HepG2 (cell line): ENCODE measurements around the gene SCP2. TPM values are rescaled to one million over a fixed set of nuclear protein-coding genes. Genes with fewer than 3 reads are reported as not detected.

Experiments used
- ATAC-seq: fragments of 200-7000 bp; cut with Tn5 transposase; 3 replicates; pipeline ENCODE4 v1.9.1; 2020; ENCODE audit warnings: mild to moderate bottlenecking, moderate library complexity
- BruUV-seq: library from RNA; stranded (reverse); fragments of 400-500 nt; replicated peaks from 2 replicates; lab custom pipeline; 2021; lab: Mats Ljungman, UMichigan
- CTCF ChIA-PET: fragments of 300-600 bp; formaldehyde crosslinking; extraction: SDS; loops from one replicate; lab custom pipeline; 2021; ENCODE audit warnings: low total read pairs, inconsistent platforms, low intra/inter-chr PET ratio; lab: Yijun Ruan, JAX
- POLR2A ChIA-PET: fragments of 350-600 bp; sonication (Branson Sonifier 250); formaldehyde crosslinking; loops from one replicate; lab custom pipeline; 2020; ENCODE audit warnings: antibody characterized with exemption, inconsistent platforms; lab: Yijun Ruan, JAX
- DNase-seq: peaks from one replicate; pipeline ENCODE4 v3.0.0-alpha.2; 2015; ENCODE audit warnings: low spot score
- FAIRE-seq: peaks from 3 replicates; lab custom pipeline; 2011; peaks lifted over from hg19 to GRCh38; lab: Jason Lieb, UNC
- H2AFZ ChIP-seq: one replicate; pipeline ENCODE4 v1.6.1; 2011; ENCODE audit warnings: low read length, inconsistent platforms
- H3K27ac ChIP-seq: fragments of 300-600 bp; 3 replicates; pipeline ENCODE4 v1.8.0; 2011; ENCODE audit warnings: mixed run types, mild to moderate bottlenecking, mixed read lengths, low read length, inconsistent platforms; ENCODE audit not compliant: insufficient read depth; ENCODE audit errors: extremely low read length
- H3K27me3 ChIP-seq, 2 experiments: fragments of 200-600 bp in 1 of 2; 2 replicates in 1 of 2; 3 replicates in 1 of 2; pipeline versions ENCODE4 v1.6.0 to v1.8.0; 2011; ENCODE audit warnings: low read length in 2 of 2, mild to moderate bottlenecking in 2 of 2, moderate library complexity in 2 of 2, inconsistent platforms in 1 of 2; ENCODE audit not compliant: insufficient read depth in 2 of 2, control insufficient read depth in 1 of 2
- H3K36me3 ChIP-seq, 2 experiments: fragments of 200-600 bp in 1 of 2; replicated peaks in 1 of 2; 2 replicates in 1 of 2; 3 replicates in 1 of 2; pipeline versions ENCODE4 v1.5.1 to v1.8.0; 2011; ENCODE audit warnings: low read length in 2 of 2, inconsistent platforms in 1 of 2; ENCODE audit not compliant: insufficient read depth in 2 of 2, control insufficient read depth in 1 of 2
- H3K4me1 ChIP-seq: 2 replicates; pipeline ENCODE4 v1.5.1; 2012; ENCODE audit warnings: low read length, inconsistent platforms; ENCODE audit not compliant: insufficient read depth
- H3K4me2 ChIP-seq: 2 replicates; pipeline ENCODE4 v1.6.0; 2011; ENCODE audit warnings: low read depth, low read length, inconsistent platforms
- H3K4me3 ChIP-seq, 3 experiments: fragments of 200-600 bp in 1 of 3; sonication (generic), shearing (Covaris generic) in 1 of 3; replicated peaks in 1 of 3; 2 replicates each; pipeline ENCODE4 v1.5.1; 2011 to 2016; ENCODE audit warnings: low read length in 3 of 3, inconsistent platforms in 2 of 3, low read depth in 2 of 3, mild to moderate bottlenecking in 2 of 3, control low read depth in 1 of 3, mixed read lengths in 1 of 3; ENCODE audit not compliant: insufficient read depth in 1 of 3
- H3K79me2 ChIP-seq: one replicate; pipeline ENCODE4 v1.6.1; 2011; ENCODE audit warnings: low read length, inconsistent platforms; ENCODE audit not compliant: insufficient read depth
- H3K9ac ChIP-seq: 2 replicates; pipeline ENCODE4 v1.6.0; 2011; ENCODE audit warnings: mild to moderate bottlenecking, low read depth, low read length, inconsistent platforms; ENCODE audit not compliant: insufficient read depth
- H3K9me3 ChIP-seq: 2 replicates; pipeline ENCODE4 v1.5.1; 2012; ENCODE audit warnings: mild to moderate bottlenecking, low read length
- H4K20me1 ChIP-seq: 2 replicates; pipeline ENCODE4 v1.6.0; 2011; ENCODE audit warnings: inconsistent platforms, mild to moderate bottlenecking, low read length, moderate library complexity; ENCODE audit not compliant: insufficient read depth
- HNRNPK ChIP-seq: fragments of 200-400 bp; formaldehyde crosslinking; IDR thresholded peaks from 2 replicates; pipeline ENCODE4 v1.6.1; 2018; ENCODE audit warnings: low read length, low read depth, moderate library complexity, mild to moderate bottlenecking; ENCODE audit not compliant: poor library complexity, severe bottlenecking
- IKZF1 ChIP-seq: fragments of 450-650 bp; IDR thresholded peaks from 2 replicates; pipeline ENCODE4 v1.7.1; 2016
- NFATC3 ChIP-seq: sonication (generic); formaldehyde crosslinking; IDR thresholded peaks from 2 replicates; pipeline ENCODE4 v1.5.1; 2020; ENCODE audit warnings: mild to moderate bottlenecking, missing genetic modification reagents
- NFIB ChIP-seq: sonication (generic); formaldehyde crosslinking; IDR thresholded peaks from 2 replicates; pipeline ENCODE4 v1.9.0; 2021; ENCODE audit warnings: missing genetic modification reagents, mild to moderate bottlenecking, borderline replicate concordance
- SIX1 ChIP-seq: sonication (generic); formaldehyde crosslinking; IDR thresholded peaks from 2 replicates; pipeline ENCODE4 v1.4.0; 2020; ENCODE audit warnings: missing genetic modification reagents, borderline replicate concordance
- ZBTB20 ChIP-seq: sonication (generic); formaldehyde crosslinking; IDR thresholded peaks from 2 replicates; pipeline ENCODE4 v1.8.1; 2023; ENCODE audit warnings: missing genetic modification reagents, low read depth, mild to moderate bottlenecking, borderline replicate concordance
- ZFP90 ChIP-seq: sonication (generic); formaldehyde crosslinking; IDR thresholded peaks from 2 replicates; pipeline ENCODE4 v1.8.0; 2022; ENCODE audit warnings: missing genetic modification reagents, mild to moderate bottlenecking, inconsistent platforms, borderline replicate concordance
- ZMYM4 ChIP-seq: sonication (generic); formaldehyde crosslinking; IDR thresholded peaks from 2 replicates; pipeline ENCODE4 v1.8.1; 2023; ENCODE audit warnings: mild to moderate bottlenecking, missing genetic modification reagents
- ZNF441 ChIP-seq: sonication (generic); formaldehyde crosslinking; IDR thresholded peaks from 2 replicates; pipeline ENCODE4 v1.7.0; 2021; ENCODE audit warnings: missing genetic modification reagents, borderline replicate concordance
- ZNF780A ChIP-seq: sonication (generic); formaldehyde crosslinking; IDR thresholded peaks from 2 replicates; pipeline ENCODE4 v1.8.0; 2022; ENCODE audit warnings: mild to moderate bottlenecking, missing genetic modification reagents, moderate library complexity
- WGBS: methylation state at CpG from one replicate; pipeline ENCODE4 v1.1.6; 2017; ENCODE audit warnings: low lambda C conversion rate; 5-methylcytosine and 5-hydroxymethylcytosine counted together
- in situ Hi-C: cut with HindIII; loops from 2 replicates; pipeline ENCODE4 v1.10.0; 2017; ENCODE audit warnings: low pct_unique_long_range_greater_than_20kb; ENCODE audit not compliant: extremely low pct_ligation_motif_present
- intact Hi-C: fragments of 100-400 bp; cut with micrococcal nuclease; formaldehyde crosslinking; loops from one replicate; pipeline ENCODE4 v1.10.0; 2022; ENCODE audit not compliant: unreplicated experiment
- polyA plus RNA-seq, 8 experiments: library from polyadenylated mRNA; depleted of rRNA in 3 of 8; stranded (reverse) in 7 of 8; unstranded in 1 of 8; fragments of >200 nt; fragmentation: Illumina TruSeq in 4 of 8; extraction: Trizol in 4 of 8; gene quantifications; 2 replicates each; pipeline versions ENCODE4 v1.2.1 to v1.2.3, GENCODE V29; 2011 to 2016; ENCODE audit warnings: low read depth in 4 of 8, missing spikeins in 1 of 8, mixed read lengths in 1 of 8; ENCODE audit not compliant: insufficient read depth in 1 of 8
- total RNA-seq, 5 experiments: library from RNA; depleted of rRNA; stranded (reverse); fragments of >200 nt; fragmentation: Illumina TruSeq; extraction: Trizol; gene quantifications; 2 replicates each; pipeline ENCODE4 v1.2.3, GENCODE V29; 2016; ENCODE audit warnings: low read depth in 1 of 5
- TF ChIP-seq, protein P1 (sequence below): IDR thresholded peaks from 2 replicates; pipeline ENCODE4 v1.6.1; 2016; ENCODE audit warnings: low read depth, borderline replicate concordance
- TF ChIP-seq, protein P2 (sequence below): sonication (generic); formaldehyde crosslinking; IDR thresholded peaks from 2 replicates; pipeline ENCODE4 v1.5.0; 2020; ENCODE audit warnings: mild to moderate bottlenecking, missing genetic modification reagents
- TF ChIP-seq, protein P3 (sequence below): sonication (generic); formaldehyde crosslinking; IDR thresholded peaks from 2 replicates; pipeline ENCODE4 v1.4.0; 2020; ENCODE audit warnings: mild to moderate bottlenecking, missing genetic modification reagents, borderline replicate concordance
- TF ChIP-seq, protein P4 (sequence below): sonication (generic); formaldehyde crosslinking; IDR thresholded peaks from 2 replicates; pipeline ENCODE4 v1.4.0; 2020; ENCODE audit warnings: missing genetic modification reagents

The SCP2 gene
- total and polyA plus RNA-seq, 2 of the 13 experiments (the other 11 are each of a cell fraction or from before 2014, with no cell fraction given) = 59.0 to 133 TPM

DNA sequence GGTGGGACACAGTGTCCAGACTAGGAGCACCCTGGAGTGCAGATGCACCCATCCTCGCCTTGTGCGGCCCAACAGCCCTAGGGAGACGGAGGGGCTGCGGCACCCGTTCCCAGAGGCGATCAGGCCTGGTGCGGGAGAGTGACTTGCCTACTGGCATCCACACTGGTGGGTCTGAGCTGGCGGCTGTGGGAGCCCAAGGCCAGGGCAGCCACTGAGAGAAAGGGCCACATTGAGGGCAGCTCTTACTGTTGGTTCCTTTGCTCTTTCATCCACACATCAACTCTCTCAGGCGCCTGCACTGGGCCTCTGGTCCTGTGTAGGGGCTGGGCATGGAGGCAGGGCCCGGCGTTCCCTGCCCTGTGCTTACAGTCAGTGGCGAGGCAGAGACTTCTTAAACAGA is 143.5 kb downstream of the SCP2 start:
- Histone ChIP-seq H3K27me3 (peaks cover 2 to 52% of the 10 kb centered on the region in 2 experiments; a peak in 4 of 5 replicates), H3K27ac (no peak overlapping the region), H3K9ac (no peak overlapping the region), H4K20me1 (no peaks in the 10 kb centered on the region), H3K4me1 (peaks cover 20% of the 10 kb centered on the region), H3K4me2 (no peak overlapping the region), H3K79me2 (no peaks in the 10 kb centered on the region), H3K4me3 (no peak overlapping the region), H3K36me3 (no peaks in the 10 kb centered on the region), H3K9me3 (no peaks in the 10 kb centered on the region), H2AFZ (no peak overlapping the region)
- CTCF ChIA-PET = no interaction called here
- intact Hi-C loops = no loop called here
- WGBS = 0% methylated on average over 1 of the region's 12 CpGs
- FAIRE-seq = no peak
- POLR2A ChIA-PET = no interaction called here
- in situ Hi-C loops = no loop called here
- no peak for DNase-seq
- peak; percentile 8; the same call in 1 of the 3 replicates for ATAC-seq
- no TSS peak for BruUV-seq
- TF ChIP-seq, protein P1, sequence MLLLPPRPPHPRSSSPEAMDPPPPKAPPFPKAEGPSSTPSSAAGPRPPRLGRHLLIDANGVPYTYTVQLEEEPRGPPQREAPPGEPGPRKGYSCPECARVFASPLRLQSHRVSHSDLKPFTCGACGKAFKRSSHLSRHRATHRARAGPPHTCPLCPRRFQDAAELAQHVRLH (CRISPR knock-in tag) = no peak
- TF ChIP-seq NFATC3 = no peak
- no peak for TF ChIP-seq HNRNPK
- no peak for TF ChIP-seq SIX1 (CRISPR knock-in tag)
- no peak for TF ChIP-seq ZFP90 (CRISPR knock-in tag)
- no peak for TF ChIP-seq ZMYM4 (CRISPR knock-in tag)
- no peak for TF ChIP-seq ZNF780A
- no peak for TF ChIP-seq ZNF441 (CRISPR knock-in tag)
- no peak for TF ChIP-seq NFIB (CRISPR knock-in tag)
- TF ChIP-seq, protein P2, sequence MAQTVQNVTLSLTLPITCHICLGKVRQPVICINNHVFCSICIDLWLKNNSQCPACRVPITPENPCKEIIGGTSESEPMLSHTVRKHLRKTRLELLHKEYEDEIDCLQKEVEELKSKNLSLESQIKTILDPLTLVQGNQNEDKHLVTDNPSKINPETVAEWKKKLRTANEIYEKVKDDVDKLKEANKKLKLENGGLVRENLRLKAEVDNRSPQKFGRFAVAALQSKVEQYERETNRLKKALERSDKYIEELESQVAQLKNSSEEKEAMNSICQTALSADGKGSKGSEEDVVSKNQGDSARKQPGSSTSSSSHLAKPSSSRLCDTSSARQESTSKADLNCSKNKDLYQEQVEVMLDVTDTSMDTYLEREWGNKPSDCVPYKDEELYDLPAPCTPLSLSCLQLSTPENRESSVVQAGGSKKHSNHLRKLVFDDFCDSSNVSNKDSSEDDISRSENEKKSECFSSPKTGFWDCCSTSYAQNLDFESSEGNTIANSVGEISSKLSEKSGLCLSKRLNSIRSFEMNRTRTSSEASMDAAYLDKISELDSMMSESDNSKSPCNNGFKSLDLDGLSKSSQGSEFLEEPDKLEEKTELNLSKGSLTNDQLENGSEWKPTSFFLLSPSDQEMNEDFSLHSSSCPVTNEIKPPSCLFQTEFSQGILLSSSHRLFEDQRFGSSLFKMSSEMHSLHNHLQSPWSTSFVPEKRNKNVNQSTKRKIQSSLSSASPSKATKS (CRISPR knock-in tag) = no peak
- no peak for TF ChIP-seq ZBTB20 (CRISPR knock-in tag)
- TF ChIP-seq, protein P3, sequence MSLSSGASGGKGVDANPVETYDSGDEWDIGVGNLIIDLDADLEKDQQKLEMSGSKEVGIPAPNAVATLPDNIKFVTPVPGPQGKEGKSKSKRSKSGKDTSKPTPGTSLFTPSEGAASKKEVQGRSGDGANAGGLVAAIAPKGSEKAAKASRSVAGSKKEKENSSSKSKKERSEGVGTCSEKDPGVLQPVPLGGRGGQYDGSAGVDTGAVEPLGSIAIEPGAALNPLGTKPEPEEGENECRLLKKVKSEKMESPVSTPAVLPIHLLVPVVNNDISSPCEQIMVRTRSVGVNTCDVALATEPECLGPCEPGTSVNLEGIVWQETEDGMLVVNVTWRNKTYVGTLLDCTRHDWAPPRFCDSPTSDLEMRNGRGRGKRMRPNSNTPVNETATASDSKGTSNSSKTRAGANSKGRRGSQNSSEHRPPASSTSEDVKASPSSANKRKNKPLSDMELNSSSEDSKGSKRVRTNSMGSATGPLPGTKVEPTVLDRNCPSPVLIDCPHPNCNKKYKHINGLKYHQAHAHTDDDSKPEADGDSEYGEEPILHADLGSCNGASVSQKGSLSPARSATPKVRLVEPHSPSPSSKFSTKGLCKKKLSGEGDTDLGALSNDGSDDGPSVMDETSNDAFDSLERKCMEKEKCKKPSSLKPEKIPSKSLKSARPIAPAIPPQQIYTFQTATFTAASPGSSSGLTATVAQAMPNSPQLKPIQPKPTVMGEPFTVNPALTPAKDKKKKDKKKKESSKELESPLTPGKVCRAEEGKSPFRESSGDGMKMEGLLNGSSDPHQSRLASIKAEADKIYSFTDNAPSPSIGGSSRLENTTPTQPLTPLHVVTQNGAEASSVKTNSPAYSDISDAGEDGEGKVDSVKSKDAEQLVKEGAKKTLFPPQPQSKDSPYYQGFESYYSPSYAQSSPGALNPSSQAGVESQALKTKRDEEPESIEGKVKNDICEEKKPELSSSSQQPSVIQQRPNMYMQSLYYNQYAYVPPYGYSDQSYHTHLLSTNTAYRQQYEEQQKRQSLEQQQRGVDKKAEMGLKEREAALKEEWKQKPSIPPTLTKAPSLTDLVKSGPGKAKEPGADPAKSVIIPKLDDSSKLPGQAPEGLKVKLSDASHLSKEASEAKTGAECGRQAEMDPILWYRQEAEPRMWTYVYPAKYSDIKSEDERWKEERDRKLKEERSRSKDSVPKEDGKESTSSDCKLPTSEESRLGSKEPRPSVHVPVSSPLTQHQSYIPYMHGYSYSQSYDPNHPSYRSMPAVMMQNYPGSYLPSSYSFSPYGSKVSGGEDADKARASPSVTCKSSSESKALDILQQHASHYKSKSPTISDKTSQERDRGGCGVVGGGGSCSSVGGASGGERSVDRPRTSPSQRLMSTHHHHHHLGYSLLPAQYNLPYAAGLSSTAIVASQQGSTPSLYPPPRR (CRISPR knock-in tag) = no peak
- TF ChIP-seq, protein P4, sequence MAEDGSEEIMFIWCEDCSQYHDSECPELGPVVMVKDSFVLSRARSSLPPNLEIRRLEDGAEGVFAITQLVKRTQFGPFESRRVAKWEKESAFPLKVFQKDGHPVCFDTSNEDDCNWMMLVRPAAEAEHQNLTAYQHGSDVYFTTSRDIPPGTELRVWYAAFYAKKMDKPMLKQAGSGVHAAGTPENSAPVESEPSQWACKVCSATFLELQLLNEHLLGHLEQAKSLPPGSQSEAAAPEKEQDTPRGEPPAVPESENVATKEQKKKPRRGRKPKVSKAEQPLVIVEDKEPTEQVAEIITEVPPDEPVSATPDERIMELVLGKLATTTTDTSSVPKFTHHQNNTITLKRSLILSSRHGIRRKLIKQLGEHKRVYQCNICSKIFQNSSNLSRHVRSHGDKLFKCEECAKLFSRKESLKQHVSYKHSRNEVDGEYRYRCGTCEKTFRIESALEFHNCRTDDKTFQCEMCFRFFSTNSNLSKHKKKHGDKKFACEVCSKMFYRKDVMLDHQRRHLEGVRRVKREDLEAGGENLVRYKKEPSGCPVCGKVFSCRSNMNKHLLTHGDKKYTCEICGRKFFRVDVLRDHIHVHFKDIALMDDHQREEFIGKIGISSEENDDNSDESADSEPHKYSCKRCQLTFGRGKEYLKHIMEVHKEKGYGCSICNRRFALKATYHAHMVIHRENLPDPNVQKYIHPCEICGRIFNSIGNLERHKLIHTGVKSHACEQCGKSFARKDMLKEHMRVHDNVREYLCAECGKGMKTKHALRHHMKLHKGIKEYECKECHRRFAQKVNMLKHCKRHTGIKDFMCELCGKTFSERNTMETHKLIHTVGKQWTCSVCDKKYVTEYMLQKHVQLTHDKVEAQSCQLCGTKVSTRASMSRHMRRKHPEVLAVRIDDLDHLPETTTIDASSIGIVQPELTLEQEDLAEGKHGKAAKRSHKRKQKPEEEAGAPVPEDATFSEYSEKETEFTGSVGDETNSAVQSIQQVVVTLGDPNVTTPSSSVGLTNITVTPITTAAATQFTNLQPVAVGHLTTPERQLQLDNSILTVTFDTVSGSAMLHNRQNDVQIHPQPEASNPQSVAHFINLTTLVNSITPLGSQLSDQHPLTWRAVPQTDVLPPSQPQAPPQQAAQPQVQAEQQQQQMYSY (CRISPR knock-in tag) = no peak
- no peak for TF ChIP-seq IKZF1
